Midbrain (tissue), 1 donor: ENCODE data around the gene GPR32.
"Not testable (repeated sequence)": the region's sequence is repeated elsewhere in the genome, so short reads cannot be mapped to it uniquely, and the experiment has no call there.

Source experiments
- DNase-seq: peaks from one replicate; lab custom pipeline; 2025; lab: John Stamatoyannopoulos, UW

Gene GPR32

GRCh38 chr19:50749490-50749889, 20.8 kb upstream of the GPR32 start:
- DNase-seq = no peak

DNA sequence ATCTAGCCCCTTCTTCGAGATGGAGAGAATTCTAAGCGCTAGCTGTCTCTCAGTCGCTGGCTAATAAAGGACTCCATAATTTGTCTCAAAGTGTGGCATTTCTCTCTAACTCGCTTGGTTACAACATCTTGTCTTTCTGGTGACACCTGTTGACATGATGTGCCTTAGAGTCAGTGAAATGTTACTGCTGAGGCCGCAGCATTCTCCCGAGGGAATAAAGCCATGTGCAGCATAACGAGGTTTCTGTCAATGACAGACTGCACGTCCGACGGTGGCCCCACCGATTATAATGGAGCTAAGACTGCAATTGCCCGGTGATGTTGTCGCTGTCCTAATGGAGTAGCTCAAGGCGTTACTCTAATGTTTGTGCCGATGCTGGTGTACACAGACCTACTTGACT, 20.3 kb upstream of the GPR32 start:
- no peak for DNase-seq

DNA sequence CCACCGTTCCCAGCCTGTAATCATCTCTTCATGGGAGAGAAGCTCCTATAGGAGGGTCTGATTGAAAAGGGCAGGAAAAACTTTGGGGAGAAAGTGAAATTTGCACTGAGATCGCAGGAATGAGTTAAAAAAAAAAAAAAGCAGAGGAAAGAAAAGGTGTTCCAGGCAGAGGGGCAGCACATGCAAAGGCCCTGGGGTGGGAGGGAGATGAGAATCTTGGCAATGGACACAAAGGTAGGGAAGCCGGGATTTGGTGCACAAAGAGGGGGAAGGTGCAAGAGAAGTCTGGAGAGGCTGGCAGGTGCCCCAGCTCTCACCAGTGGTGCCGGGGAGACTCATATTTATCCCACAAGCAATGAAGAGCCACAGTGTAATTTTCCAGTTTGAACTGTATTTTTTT, 16.4 kb upstream of the GPR32 start:
- DNase-seq = no peak

DNA sequence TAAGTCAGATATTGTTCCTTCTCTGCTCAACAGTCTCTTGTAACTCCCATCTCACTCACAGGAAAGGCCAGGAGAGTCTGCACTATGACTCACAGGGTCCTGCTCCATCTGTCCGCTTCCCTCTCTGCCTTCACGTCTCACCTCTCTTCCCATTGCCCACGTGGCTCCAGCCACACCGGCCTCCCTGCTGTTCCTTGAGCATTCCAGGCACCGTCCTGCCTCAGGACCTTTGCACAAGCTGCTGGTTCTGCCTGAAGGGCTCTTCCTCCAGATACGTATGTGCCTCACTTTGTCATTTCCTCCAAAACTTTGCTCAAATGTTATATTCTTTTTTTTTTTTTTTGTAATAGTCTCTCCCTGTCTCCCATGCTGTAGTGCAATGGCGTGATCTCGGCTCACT, 14.0 kb upstream of the GPR32 start:
- not testable (repeated sequence) for DNase-seq

GRCh38 chr19:50757624-50758023, 12.6 kb upstream of the GPR32 start:
- DNase-seq = not testable (repeated sequence)

DNA sequence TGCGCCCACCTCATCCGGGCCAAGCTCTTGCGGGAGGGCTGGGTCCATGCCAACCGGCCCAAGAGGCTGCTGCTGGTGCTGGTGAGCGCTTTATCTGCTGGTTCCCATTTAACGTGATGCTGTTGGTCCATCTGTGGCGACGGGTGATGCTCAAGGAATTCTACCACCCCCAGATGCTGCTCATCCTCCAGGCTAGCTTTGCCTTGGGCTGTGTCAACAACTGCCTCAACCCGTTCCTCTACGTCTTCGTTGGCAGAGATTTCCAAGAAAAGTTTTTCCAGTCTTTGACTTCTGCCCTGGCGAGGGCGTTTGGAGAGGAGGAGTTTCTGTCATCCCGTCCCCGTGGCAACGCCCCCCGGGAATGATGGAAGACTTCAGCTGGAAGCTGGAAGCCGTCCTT, 11.2 kb upstream of the GPR32 start:
- not testable (repeated sequence) for DNase-seq

- DNase-seq = no peak
Observed at GRCh38 chr19:50759886-50760285, 10.4 kb upstream of the GPR32 start.

GRCh38 chr19:50761501-50761900, 8.8 kb upstream of the GPR32 start:
- not testable (repeated sequence) for DNase-seq

- DNase-seq = not testable (repeated sequence)
Observed at GRCh38 chr19:50763521-50763920, 6.7 kb upstream of the GPR32 start.

- DNase-seq = no peak
Observed at GRCh38 chr19:50764409-50764808, 5.9 kb upstream of the GPR32 start.

GRCh38 chr19:50766746-50767145, 3.5 kb upstream of the GPR32 start:
- DNase-seq = not testable (repeated sequence)

GRCh38 chr19:50767263-50767662, 3.0 kb upstream of the GPR32 start:
- DNase-seq = not testable (repeated sequence)

DNA sequence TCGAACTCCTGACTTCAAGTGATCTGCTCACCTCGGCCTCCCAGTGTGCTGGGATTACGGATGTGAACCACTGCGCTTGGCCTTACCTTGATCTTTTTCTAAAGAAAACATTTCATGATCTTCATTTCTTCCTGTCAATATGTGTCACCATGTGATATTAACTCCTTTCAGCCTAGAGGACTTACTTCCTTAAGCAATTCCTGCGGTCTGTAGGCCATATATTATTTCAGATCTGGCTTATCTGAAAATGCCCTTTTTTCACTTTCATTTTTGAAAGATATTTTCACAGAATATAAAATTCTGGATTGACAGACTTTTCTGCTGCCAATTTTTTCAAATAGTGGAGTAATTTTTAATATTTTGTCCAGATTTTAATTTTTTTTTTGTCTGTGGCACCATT, 2.0 kb upstream of the GPR32 start:
- no peak for DNase-seq

DNA sequence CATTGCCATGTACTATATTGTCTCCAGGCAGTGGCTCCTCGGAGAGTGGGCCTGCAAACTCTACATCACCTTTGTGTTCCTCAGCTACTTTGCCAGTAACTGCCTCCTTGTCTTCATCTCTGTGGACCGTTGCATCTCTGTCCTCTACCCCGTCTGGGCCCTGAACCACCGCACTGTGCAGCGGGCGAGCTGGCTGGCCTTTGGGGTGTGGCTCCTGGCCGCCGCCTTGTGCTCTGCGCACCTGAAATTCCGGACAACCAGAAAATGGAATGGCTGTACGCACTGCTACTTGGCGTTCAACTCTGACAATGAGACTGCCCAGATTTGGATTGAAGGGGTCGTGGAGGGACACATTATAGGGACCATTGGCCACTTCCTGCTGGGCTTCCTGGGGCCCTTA, 624 bp downstream of the GPR32 start:
- no peak for DNase-seq

DNA sequence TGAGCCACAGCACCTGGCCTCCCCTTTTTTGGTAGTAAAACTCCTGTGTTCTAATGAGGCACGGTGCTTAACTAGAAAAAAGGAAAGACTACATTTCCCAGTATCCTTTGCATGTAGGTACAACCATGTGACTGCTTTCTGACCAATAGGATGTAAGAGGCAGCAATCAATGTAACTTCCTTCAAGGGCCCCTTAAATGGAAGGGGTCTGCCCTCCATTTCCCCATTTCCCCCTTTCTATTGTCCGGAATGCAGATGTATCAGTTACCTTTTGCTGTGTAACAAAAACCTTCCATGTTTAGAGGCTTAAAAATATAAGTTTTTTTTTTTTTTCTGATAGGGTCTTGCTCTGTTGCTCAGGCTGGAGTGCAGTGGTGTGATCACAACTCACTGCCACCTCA, 2.2 kb downstream of the GPR32 start:
- no peak for DNase-seq

DNA sequence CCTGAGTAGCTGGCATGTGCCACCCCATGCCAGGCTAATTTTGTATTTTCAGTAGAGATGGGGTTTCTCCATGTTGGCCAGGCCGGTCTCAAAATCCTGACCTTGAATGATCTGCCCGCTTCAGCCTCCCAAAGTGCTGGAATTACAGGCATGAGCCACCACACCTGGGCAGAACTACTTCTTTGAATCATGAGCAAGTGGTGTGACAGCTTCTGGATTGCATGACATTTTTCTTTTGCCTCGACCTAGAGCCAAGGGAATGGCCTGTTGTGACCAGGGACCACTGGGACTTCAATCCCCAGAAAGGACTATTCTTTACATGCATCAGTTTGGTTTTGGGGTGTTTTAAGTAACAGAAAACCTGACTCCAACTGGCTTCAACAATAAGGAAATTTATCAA, 2.6 kb downstream of the GPR32 start:
- not testable (repeated sequence) for DNase-seq

GRCh38 chr19:50773454-50773853, 3.2 kb downstream of the GPR32 start:
- not testable (repeated sequence) for DNase-seq

DNA sequence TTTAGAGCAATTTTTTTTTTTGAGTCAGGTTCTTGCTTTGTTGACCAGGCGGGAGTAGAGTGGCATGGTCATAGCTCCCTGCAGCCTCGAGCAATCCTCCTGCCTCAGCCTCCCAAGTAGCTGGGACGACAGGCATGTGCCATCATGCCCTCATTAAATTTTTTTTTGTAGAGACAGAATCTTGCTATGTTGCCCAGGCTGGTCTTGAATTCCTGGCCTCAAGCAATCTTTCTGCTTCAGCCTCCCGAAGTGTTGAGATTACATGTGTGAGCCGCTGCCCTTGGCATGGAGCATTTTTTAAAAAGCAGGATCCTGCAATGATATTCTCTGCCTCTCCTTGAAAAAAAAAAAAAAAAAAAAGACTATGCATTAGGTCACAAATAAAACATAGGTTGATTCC, 5.9 kb downstream of the GPR32 start:
- DNase-seq = no peak

- DNase-seq = no peak
Observed at GRCh38 chr19:50777261-50777660, 7.0 kb downstream of the GPR32 start.

DNA sequence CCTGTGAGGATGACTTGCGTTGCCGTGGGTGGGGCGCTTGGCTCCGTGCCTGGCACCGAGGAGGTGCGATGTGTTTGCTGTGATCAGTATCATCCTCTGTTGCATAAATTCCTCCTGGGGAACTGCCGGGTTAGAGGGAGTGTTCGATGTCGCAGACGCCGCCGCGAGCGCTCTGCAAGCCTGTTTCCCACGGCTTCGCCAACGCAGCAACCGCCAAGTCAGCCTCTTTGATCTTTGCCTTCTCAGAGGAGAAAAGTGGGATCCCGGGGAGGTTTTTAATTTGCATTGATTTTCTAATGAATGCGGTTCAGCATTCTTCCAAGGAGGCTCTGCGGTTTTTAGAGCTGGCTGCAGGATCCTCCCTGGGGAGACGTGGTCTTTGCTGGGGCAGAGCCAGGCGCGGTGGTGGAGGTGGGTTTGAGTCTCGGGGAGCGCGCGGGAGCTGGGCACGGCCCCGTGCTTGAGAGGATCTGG, 7.6 kb downstream of the GPR32 start:
- DNase-seq = no peak

DNA sequence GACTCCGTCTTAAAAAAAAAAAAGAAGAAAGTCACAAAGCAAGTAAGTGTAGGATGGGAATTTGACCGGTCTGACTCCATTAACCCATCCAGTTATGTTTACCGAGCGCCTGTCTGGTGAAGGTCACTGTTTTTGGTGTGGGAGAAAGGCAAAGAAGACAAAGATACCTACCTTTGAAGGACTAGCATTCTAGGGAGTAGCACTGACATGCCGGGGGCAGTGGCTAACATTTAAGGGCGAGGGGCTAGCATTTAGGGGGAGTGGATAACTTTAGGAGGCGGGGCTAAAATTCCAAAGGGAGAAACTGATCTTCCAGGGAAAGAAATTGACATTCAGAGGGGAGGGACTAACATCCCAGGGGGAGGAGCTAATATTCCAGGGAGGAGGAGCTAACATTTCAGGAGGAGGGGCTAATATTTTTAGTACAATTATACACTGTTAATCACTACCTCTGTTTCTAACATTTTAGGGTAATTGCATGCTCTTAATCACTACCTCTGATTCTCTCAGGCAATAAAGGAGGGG, 8.7 kb downstream of the GPR32 start:
- no peak for DNase-seq

DNA sequence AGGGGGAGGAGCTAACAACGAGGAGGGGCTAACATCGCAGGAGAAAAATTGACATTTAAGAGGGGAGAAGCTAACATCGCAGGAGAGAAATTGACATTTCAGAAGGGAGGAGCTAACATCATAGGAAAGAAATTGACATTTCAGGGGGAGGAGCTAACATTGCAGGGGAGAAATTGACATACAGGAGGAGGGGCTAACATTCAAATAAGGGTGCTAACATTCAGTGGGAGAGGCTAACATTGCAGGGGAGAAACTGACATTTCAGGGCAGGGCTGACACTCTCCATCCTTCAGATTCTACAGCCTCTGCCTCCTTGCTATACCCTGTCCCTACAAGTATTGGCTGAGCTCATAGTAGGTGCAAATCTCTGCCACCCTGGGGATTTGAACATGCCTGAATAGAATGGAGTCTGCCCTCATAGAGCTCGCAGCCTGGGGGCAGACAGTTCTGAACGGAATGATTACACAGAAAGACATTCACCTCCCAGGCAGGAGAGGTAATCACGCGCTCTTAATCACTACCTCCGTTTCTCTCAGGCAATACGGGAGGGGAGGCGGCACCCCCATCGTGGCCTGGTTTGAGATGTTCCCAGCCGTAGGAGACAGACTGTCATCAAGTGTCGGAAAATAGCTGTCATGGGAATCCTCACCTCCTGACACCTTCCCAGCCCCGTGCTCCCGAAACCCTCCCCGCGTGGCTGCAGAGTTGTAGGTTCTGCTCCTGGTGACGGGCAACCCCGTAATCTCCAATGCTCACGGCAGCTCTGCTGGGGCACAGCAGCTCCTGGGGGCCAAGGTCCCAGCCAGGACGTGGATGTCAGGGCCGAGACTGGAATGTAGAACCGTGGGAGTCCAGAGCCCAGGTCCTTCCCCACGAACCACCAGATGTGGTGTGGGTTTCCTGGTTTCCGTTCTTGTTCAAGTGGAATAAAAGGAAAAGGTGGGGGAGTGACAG, 9.5 kb downstream of the GPR32 start:
- no peak for DNase-seq

DNA sequence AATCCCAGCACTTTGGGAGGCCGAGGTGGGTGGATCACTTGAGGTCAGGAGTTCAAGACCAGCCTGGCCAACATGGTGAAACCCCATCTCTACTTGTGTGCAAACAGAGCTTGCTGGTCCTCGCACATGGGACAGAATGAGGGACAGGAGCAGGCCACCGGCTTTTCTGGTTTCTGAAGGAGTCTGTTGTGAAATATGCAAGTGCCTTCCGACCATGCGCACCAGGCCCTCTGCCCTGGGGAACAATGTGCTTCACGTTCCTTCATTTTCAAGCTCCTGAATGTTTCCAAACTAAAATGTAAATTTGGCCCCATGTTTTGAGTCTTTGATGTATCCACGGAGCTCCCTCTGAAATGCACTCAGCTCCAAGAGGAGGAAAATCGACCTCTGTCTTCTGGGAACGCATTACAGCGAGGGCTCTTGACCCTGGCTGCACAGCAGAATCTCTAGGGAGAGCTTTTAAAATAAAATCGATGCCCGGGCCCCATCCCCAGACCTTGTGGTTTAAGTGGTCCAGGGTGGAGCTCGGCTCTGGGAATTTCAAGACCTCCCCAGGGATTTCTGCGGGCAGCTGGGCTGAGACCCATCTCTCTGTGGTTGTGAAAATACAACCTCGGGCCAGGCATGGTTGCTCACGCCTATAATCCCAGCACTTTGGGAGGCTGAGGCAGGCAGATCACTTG, 10.6 kb downstream of the GPR32 start:
- no peak for DNase-seq
